HAP-1 (cell line): Measurements from ENCODE around the gene ZDHHC19.

ENCODE experiments used
- DNase-seq, 2 experiments: peaks; one replicate each; pipeline ENCODE4 v3.0.0-alpha.2; 2016 to 2020; ENCODE audit warnings: low spot score in 2 of 2
- H3K27me3 ChIP-seq: fragments of 250-450 bp; sonication (Bioruptor Pico); 2 replicates; pipeline ENCODE4 v1.5.1; 2020; ENCODE audit warnings: low read depth, mild to moderate bottlenecking, moderate library complexity
- H3K36me3 ChIP-seq: fragments of 250-450 bp; sonication (Bioruptor Pico); replicated peaks from 2 replicates; pipeline ENCODE4 v1.5.1; 2020; ENCODE audit warnings: mild to moderate bottlenecking
- H3K4me1 ChIP-seq: fragments of 250-450 bp; sonication (Bioruptor Pico); 2 replicates; pipeline ENCODE4 v1.5.1; 2020; ENCODE audit warnings: mild to moderate bottlenecking
- H3K4me3 ChIP-seq: fragments of 250-450 bp; sonication (Bioruptor Pico); 2 replicates; pipeline ENCODE4 v1.5.1; 2020; ENCODE audit warnings: mild to moderate bottlenecking, moderate library complexity
- H3K9me3 ChIP-seq: fragments of 250-450 bp; sonication (Bioruptor Pico); 2 replicates; pipeline ENCODE4 v1.5.1; 2020; ENCODE audit warnings: mild to moderate bottlenecking, moderate library complexity
- in situ Hi-C: fragments of 300-500 bp; cut with MboI; formaldehyde crosslinking; loops from 3 replicates; pipeline ENCODE4 v1.14.3; 2020; ENCODE audit warnings: low sequenced_read_pairs, inconsistent platforms, mixed read lengths

The ZDHHC19 gene

DNA sequence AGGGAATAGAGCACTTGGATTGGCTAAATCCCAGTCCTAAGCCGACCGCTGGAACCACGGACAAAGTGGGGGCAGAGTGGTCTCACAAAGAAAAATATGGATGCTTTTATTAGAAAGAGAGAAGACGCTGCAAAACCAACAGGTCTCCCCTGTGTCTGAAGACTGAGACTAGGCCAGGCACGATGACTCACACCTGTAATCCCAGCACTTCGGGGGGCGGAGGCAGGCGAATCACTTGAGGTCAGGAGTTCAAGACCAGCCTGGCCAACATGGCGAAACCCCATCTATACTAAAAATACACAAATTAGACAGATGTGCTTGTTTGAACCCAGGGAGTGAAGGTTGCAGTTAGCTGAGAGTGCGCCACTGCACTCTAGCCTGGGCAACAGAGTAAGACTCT lies 61.8 kb downstream of the ZDHHC19 start:
- Histone ChIP-seq H3K4me1 (no peaks in the 10 kb centered on the region), H3K27me3 (no peaks in the 10 kb centered on the region), H3K36me3 (no peaks in the 10 kb centered on the region), H3K9me3 (no peaks in the 10 kb centered on the region), H3K4me3 (no peak overlapping the region)
- DNase-seq = no peak
- in situ Hi-C loops = no loop called here
